ENCODE results near the gene PLCXD3. TPM values are rescaled to one million over a fixed set of nuclear protein-coding genes. Genes with fewer than 3 reads are reported as not detected.

The PLCXD3 gene
- polyA plus RNA-seq, 1 donor (not counting 4 experiments of a cell fraction or from before 2014, with no cell fraction given), result not detected

GRCh38 chr5:41408676-41409443 lies 101.5 kb downstream of the PLCXD3 start:
- Histone ChIP-seq H3K4me3 (ENCODE audit: control insufficient read depth in 2 of 3, extremely low read depth in 1 of 3, insufficient read depth in 2 of 3, low read depth in 1 of 3, low read length in 3 of 3) (no peak overlapping the region), H3K9ac (ENCODE audit: control insufficient read depth, extremely low read depth, insufficient read depth, low read length) (no peak overlapping the region), H3K27me3 (ENCODE audit: control insufficient read depth, extremely low read depth, insufficient read depth, low read length) (no peaks in the 10 kb centered on the region), H3K9me1 (ENCODE audit: control insufficient read depth, extremely low read depth, insufficient read depth, low read length) (no peaks in the 10 kb centered on the region), H3K4me2 (ENCODE audit: control insufficient read depth, extremely low read depth, insufficient read depth, low read depth, low read length) (no peak overlapping the region), H3K79me2 (ENCODE audit: control insufficient read depth, insufficient read depth, low read length) (no peaks in the 10 kb centered on the region), H3K4me1 (ENCODE audit: control insufficient read depth, extremely low read depth, insufficient read depth, low read length) (no peaks in the 10 kb centered on the region), H4K20me1 (ENCODE audit: control insufficient read depth, extremely low read depth, insufficient read depth, low read length) (no peaks in the 10 kb centered on the region), H3K27ac (ENCODE audit: control insufficient read depth, insufficient read depth, low read length) (no peak overlapping the region), H3K36me3 (ENCODE audit: control insufficient read depth in 2 of 2, extremely low read depth in 1 of 2, insufficient read depth in 2 of 2, low read length in 2 of 2) (no peaks in the 10 kb centered on the region), H2AFZ (ENCODE audit: control insufficient read depth, low read length) (no peak overlapping the region), H3K9me3 (ENCODE audit: control insufficient read depth, low read depth, low read length) (no peaks in the 10 kb centered on the region)
- no peak for FAIRE-seq
- no peak for DNase-seq (ENCODE audit: low read depth, low spot score)
- dilution Hi-C loops (cut with MboI; ENCODE audit: extremely low pct_ligation_motif_present, low sequenced_read_pairs), result no loop called here
- TF ChIP-seq EZH2 (IDR thresholded peaks at IDR 0.05; ENCODE audit: low read length), result no peak
- no peak for TF ChIP-seq CTCF (optimal IDR thresholded peaks at IDR 0.05 in 1 of 3, IDR thresholded peaks at IDR 0.05 in 1 of 3, conservative IDR thresholded peaks at IDR 0.05 in 1 of 3; ENCODE audit: extremely low read depth in 1 of 3, insufficient read depth in 2 of 3, low read length in 3 of 3)

GRCh38 chr5:41406936-41407335 lies 103.5 kb downstream of the PLCXD3 start:
- Histone ChIP-seq H3K9ac (ENCODE audit: control insufficient read depth, extremely low read depth, insufficient read depth, low read length) (no peak overlapping the region), H3K27me3 (ENCODE audit: control insufficient read depth, extremely low read depth, insufficient read depth, low read length) (no peaks in the 10 kb centered on the region), H3K4me1 (ENCODE audit: control insufficient read depth, extremely low read depth, insufficient read depth, low read length) (no peaks in the 10 kb centered on the region), H3K9me1 (ENCODE audit: control insufficient read depth, extremely low read depth, insufficient read depth, low read length) (no peaks in the 10 kb centered on the region), H3K4me2 (ENCODE audit: control insufficient read depth, extremely low read depth, insufficient read depth, low read depth, low read length) (no peak overlapping the region), H3K79me2 (ENCODE audit: control insufficient read depth, insufficient read depth, low read length) (no peaks in the 10 kb centered on the region), H3K4me3 (ENCODE audit: control insufficient read depth in 2 of 3, extremely low read depth in 1 of 3, insufficient read depth in 2 of 3, low read depth in 1 of 3, low read length in 3 of 3) (no peak overlapping the region), H3K27ac (ENCODE audit: control insufficient read depth, insufficient read depth, low read length) (no peak overlapping the region), H3K9me3 (ENCODE audit: control insufficient read depth, low read depth, low read length) (no peaks in the 10 kb centered on the region), H4K20me1 (ENCODE audit: control insufficient read depth, extremely low read depth, insufficient read depth, low read length) (no peaks in the 10 kb centered on the region), H2AFZ (ENCODE audit: control insufficient read depth, low read length) (no peak overlapping the region), H3K36me3 (ENCODE audit: control insufficient read depth in 2 of 2, extremely low read depth in 1 of 2, insufficient read depth in 2 of 2, low read length in 2 of 2) (no peaks in the 10 kb centered on the region)
- TF ChIP-seq CTCF (optimal IDR thresholded peaks at IDR 0.05 in 1 of 3, IDR thresholded peaks at IDR 0.05 in 1 of 3, conservative IDR thresholded peaks at IDR 0.05 in 1 of 3; ENCODE audit: extremely low read depth in 1 of 3, insufficient read depth in 2 of 3, low read length in 3 of 3) (no peak), EZH2 (IDR thresholded peaks at IDR 0.05; ENCODE audit: low read length) (no peak)
- DNase-seq (ENCODE audit: low read depth, low spot score) (no peak), FAIRE-seq (no peak)
- dilution Hi-C loops (cut with MboI; ENCODE audit: extremely low pct_ligation_motif_present, low sequenced_read_pairs), result no loop called here
